Measurements from ENCODE around the gene CAB39. TPM values are rescaled to one million over a fixed set of nuclear protein-coding genes. Genes with fewer than 3 reads are reported as not detected.

CAB39 gene
- total RNA-seq: 92.2 TPM
- long read RNA-seq, transcript CAB39-201 (9 exons, 3,826 nt): major isoform, 264 of 287 reads
- long read RNA-seq, transcript CAB39-202 (9 exons, 1,626 nt): minor isoform, 5 of 287 reads
- long read RNA-seq, partial matches to known transcripts: 5 of 287 reads
- long read RNA-seq, other reads (novel, unspliced or antisense): 12 of 287 reads

GRCh38 chr2:230712443-230713330 lies at the start of gene CAB39:
TSS of gene CAB39 (plus strand) at chr2:230712842. CDS start at chr2:230760002, 47,160 bp downstream.
- DNase-seq: peak; percentile 89
- Histone ChIP-seq H3K27me3 (ENCODE audit: low read depth) (no peaks in the 10 kb centered on the region), H3K27ac (replicated peaks) (peak within 1 kb of the TSS; percentile 95), H3K4me1 (peaks cover 56% of the 10 kb centered on the region), H3K4me3 (peak within 1 kb of the TSS; percentile 98), H3K36me3 (no peaks in the 10 kb centered on the region), H3K9me3 (replicated peaks) (no peaks in the 10 kb centered on the region)
- TF ChIP-seq CTCF (IDR thresholded peaks at IDR 0.05; ENCODE audit: borderline replicate concordance): peak; percentile 93
- intact Hi-C loops (cut with micrococcal nuclease): loop anchor here (5.0 kb wide), 1 partner anchor 85 kb away; no protein-coding TSS in a partner anchor

- no peaks in the 10 kb centered on the region for H3K36me3 ChIP-seq
- no peaks in the 10 kb centered on the region for H3K27me3 ChIP-seq (ENCODE audit: low read depth)
- H3K9me3 ChIP-seq (replicated peaks): no peaks in the 10 kb centered on the region
- no peak for TF ChIP-seq CTCF (IDR thresholded peaks at IDR 0.05; ENCODE audit: borderline replicate concordance)
- peak; percentile 66 for DNase-seq
- intact Hi-C loops (cut with micrococcal nuclease): no loop called here
- H3K27ac ChIP-seq (replicated peaks): no peak overlapping the region
- H3K4me1 ChIP-seq: peaks cover 39% of the 10 kb centered on the region
- no peak overlapping the region for H3K4me3 ChIP-seq
Observed at GRCh38 chr2:230664128-230664527, 48.5 kb upstream of the CAB39 start.

- Histone ChIP-seq H3K27ac (replicated peaks) (no peak overlapping the region), H3K36me3 (no peaks in the 10 kb centered on the region), H3K27me3 (ENCODE audit: low read depth) (no peaks in the 10 kb centered on the region), H3K4me3 (no peak overlapping the region), H3K9me3 (replicated peaks) (no peaks in the 10 kb centered on the region), H3K4me1 (peaks cover 42% of the 10 kb centered on the region)
- no peak for DNase-seq
- TF ChIP-seq CTCF (IDR thresholded peaks at IDR 0.05; ENCODE audit: borderline replicate concordance): no peak
- intact Hi-C loops (cut with micrococcal nuclease): no loop called here
Observed at GRCh38 chr2:230664844-230665243, 47.8 kb upstream of the CAB39 start.

- Histone ChIP-seq H3K36me3 (no peaks in the 10 kb centered on the region), H3K4me3 (no peak overlapping the region), H3K27ac (replicated peaks) (no peak overlapping the region), H3K4me1 (peaks cover 39% of the 10 kb centered on the region), H3K27me3 (ENCODE audit: low read depth) (no peaks in the 10 kb centered on the region), H3K9me3 (replicated peaks) (no peaks in the 10 kb centered on the region)
- intact Hi-C loops (cut with micrococcal nuclease): no loop called here
- DNase-seq: no peak
- no peak for TF ChIP-seq CTCF (IDR thresholded peaks at IDR 0.05; ENCODE audit: borderline replicate concordance)
Observed at GRCh38 chr2:230665263-230665691, 47.4 kb upstream of the CAB39 start.

GRCh38 chr2:230666446-230666845 lies 46.2 kb upstream of the CAB39 start:
- Histone ChIP-seq H3K27ac (replicated peaks) (no peak overlapping the region), H3K4me1 (peaks cover 36% of the 10 kb centered on the region), H3K27me3 (ENCODE audit: low read depth) (no peaks in the 10 kb centered on the region), H3K36me3 (no peaks in the 10 kb centered on the region), H3K9me3 (replicated peaks) (no peaks in the 10 kb centered on the region), H3K4me3 (no peak overlapping the region)
- intact Hi-C loops (cut with micrococcal nuclease): no loop called here
- TF ChIP-seq CTCF (IDR thresholded peaks at IDR 0.05; ENCODE audit: borderline replicate concordance): no peak
- no peak for DNase-seq

All from left ventricle myocardium inferior (tissue), 1 donor.